ENCODE measurements around the gene ITGA3.

The ITGA3 gene

GRCh38 chr17:50055426-50056216, at the start of gene ITGA3:
Gene ITGA3 (plus strand): TSS chr17:50056110. CDS start chr17:50056440, 330 bp downstream.
- peak; percentile 98 for DNase-seq

DNA sequence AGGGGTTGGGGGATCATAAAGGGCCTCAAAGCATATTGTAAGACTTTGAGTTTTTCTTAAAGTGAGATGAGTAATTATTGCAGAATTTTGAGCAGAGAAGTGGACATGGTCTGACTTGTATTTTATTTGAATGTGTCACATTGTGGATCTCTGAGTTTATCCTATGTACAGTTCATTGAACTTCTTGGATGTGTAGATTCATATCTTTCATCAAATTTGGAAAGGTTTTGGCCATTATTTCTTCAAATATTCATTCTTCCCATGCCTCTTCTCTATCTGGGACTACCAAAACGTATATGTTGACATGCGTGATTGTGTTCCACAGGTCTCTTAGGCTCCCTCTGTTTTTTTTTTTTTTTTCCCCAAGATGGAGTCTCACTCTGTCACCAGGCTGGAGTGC, 46.6 kb upstream of the ITGA3 start:
- no peak for DNase-seq

- DNase-seq = no peak
These were observed 42.8 kb upstream of the ITGA3 start for GRCh38 chr17:50013079-50013478.

DNA sequence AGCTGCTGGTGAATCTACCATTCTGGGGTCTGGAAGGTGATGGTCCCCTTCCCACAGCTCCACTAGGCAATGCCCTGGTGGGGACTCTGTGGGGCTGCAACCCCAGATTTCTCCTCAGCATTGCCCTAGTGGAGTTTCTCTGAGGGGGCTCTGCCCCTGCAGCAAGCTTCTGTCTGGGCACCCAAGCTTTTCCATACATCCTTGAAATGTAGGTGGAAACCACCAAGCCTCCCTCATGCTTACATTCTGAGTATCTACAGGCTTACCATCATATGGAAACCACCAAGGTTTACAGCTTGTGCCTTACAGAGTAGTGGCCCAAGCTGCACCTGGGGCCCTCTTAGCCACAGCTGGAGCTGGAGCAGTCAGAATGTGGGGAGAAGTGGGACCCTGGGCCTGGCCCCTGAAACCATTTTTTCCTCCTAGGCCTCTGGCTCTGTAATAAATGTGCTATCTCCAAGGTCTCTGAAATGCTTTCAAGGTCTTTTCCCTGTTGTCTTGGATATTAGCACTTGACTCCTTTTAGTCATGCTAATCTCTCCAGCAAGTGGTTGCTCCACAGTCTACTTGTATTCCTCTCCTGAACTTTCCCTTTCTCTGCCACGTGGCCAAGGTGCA, 41.3 kb upstream of the ITGA3 start:
- no peak for DNase-seq

DNA sequence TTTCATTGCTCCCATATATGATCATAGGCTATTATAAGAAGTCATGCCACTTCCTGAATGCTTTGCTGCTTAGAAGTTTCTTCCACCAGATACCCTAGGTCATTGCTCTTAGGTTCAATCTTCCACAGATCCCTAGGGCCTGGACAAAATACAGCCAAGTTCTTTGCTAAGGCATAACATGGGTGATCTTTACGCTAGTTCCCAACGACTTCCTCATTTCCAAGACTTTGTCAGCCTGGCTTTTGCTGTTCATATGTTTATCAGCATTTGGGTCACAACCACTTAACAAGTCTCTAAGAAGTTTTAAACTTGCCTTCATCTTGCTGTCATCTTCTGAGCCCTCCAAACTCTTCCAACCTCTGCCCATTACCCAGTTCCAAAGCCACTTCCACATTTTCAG, 40.8 kb upstream of the ITGA3 start:
- DNase-seq = no peak

DNA sequence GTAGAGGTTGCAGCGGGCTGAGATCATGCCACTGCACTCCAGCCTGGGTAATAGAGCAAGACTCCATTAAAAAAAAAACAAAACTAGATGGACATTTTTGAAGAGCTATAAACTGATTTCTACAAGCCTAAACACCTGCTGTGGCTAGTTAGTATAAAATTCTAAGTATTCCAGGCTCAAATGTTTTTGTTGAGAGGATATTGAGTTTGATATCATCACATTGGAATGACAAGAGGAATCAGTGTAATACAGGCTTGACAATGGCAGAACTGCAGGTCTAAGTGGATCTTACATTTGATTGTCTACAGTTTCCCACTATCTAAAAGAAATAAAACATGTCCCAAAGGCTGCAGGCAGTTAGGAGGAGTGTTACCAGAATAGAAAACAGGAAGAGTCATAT, 37.0 kb upstream of the ITGA3 start:
- DNase-seq = no peak

- DNase-seq = peak; percentile 12
These were observed 34.9 kb upstream of the ITGA3 start for GRCh38 chr17:50020841-50021599.

GRCh38 chr17:50021681-50022370, 34.1 kb upstream of the ITGA3 start:
- no peak for DNase-seq

GRCh38 chr17:50022463-50023130, 33.3 kb upstream of the ITGA3 start:
- no peak for DNase-seq

DNA sequence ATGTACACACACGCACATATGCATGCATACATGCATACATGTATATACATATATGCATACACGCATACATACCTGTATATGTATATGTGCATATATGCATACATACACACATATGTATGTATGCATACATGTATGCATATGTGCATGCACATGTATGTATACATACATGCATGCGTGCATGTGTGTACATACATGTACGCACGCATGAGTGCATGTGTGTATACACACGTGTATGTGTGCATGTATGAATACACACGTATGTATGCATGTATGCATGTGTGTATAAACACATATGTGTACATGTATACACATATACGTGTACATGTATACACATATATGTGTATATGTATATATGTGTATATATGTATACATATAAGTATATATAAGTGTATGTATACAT, 32.4 kb upstream of the ITGA3 start:
- no peak for DNase-seq

- no peak for DNase-seq
These were observed 31.1 kb upstream of the ITGA3 start for GRCh38 chr17:50024808-50025207.

GRCh38 chr17:50026046-50026675, 29.7 kb upstream of the ITGA3 start:
- no peak for DNase-seq

DNA sequence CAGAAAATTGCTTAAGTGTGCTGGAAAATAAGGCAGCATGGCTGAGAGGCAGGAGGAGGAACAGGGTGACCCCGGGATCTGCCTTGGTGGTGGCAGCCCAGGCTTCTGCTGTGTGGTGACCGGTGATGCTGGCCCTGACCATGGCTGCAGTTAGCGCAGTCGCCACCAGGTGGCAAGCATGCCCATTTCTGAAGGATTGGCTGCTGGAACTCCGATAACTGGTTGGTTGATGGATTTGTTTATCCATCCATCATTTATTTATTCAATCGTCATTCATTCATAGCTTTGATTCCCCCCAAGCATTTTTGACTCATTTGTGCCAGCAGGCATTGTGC, 29.1 kb upstream of the ITGA3 start:
- peak; percentile 79 for DNase-seq

GRCh38 chr17:50027172-50027880, 28.6 kb upstream of the ITGA3 start:
- peak; percentile 83 for DNase-seq

DNA sequence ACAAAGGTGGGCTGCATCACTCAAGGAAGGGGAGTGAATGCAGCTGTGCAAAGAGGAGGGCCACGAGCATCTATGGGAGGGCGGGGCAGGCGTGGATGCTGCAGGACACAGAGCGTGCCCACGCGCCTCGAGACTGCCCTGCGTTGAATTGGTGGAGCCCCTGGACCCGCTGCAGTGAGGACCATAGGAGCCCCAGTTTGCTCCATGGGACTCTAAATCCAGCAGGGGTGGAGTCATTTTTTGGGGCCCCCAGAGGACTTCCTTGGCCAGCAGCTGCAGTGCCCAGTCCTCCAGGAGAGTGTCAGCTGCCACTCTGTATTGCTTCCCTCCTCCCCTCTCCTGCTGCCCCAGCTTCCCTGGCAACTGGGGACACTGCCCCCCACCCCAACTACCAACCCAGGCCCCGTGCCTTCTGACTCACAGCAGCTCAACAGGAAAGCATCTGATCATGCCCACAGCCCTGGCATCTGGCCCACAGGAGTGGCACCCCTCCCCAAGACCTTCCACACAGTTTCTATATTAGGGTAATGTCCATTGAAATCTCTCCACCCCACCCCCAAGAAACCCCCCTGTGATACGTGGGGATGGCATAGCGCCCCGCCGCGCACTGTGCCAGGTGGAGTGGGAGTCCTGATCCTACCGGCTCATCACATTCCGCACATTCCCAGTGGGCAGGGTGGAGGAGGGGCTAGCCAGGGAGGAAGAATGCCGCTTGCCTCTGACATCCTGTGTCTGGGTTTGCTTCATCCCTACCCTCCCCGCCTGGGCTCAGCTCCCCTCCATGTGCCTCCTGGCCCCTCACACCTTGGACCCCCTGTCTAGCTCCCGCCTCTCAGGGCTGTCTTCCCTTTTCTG, 27.8 kb upstream of the ITGA3 start:
- DNase-seq = peak; percentile 67

DNA sequence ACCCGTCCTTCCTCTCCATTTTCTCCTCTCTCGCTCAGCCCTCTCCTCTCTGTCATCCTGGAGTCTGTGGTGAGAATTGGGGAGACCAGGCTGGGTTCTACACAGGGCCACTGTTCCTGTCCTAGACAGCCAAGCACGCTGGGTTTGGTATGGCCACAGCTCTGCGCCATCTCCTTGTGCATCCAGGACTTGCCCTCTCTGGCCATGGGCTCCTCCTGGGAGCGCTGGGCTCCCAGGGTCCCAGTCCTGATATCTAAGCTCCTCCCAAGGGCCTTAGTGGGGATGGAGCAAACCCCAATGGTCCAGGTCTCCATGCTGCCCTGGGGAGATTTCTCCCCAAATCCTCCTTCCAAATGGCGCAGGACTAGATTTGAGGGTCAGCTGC, 27.2 kb upstream of the ITGA3 start:
- DNase-seq = no peak

DNA sequence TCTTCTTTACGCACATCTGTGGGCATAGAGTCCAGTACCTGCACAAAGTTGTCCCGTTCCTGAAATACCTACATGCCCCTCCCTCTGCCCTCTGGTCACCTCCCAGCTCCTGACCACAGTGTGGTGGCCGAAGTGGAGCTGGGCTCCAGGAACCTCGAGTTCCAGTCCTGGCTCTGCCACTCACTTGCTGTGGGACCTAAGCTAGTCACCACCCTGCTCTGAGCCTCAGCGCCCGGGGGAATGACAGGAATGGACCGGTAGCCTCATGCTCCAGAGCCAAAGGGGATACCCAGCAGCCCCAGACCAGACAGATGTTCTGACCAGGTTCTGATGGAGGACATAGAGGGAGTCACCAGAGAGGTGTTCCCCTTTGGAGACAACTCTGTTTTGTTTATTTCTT, 26.7 kb upstream of the ITGA3 start:
- DNase-seq = no peak

DNA sequence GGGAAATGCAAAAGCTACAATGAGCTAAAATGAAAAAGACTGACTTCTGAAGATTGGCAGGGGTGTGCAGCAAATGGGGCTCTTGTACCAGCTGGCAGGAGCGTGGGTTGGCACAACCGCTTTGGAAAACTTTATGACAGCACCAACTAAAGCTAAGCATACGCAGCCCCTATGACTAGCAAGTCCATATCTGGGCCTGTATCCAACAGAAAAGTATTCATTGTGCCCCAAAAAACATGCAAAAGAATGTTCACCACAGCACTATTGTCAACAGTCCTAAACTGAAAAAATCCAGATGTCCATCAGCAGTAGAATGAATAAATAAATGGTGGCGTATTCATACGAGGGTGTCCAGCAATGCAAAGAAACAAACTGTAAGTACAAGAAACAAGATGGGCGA, 22.6 kb upstream of the ITGA3 start:
- DNase-seq = no peak

DNA sequence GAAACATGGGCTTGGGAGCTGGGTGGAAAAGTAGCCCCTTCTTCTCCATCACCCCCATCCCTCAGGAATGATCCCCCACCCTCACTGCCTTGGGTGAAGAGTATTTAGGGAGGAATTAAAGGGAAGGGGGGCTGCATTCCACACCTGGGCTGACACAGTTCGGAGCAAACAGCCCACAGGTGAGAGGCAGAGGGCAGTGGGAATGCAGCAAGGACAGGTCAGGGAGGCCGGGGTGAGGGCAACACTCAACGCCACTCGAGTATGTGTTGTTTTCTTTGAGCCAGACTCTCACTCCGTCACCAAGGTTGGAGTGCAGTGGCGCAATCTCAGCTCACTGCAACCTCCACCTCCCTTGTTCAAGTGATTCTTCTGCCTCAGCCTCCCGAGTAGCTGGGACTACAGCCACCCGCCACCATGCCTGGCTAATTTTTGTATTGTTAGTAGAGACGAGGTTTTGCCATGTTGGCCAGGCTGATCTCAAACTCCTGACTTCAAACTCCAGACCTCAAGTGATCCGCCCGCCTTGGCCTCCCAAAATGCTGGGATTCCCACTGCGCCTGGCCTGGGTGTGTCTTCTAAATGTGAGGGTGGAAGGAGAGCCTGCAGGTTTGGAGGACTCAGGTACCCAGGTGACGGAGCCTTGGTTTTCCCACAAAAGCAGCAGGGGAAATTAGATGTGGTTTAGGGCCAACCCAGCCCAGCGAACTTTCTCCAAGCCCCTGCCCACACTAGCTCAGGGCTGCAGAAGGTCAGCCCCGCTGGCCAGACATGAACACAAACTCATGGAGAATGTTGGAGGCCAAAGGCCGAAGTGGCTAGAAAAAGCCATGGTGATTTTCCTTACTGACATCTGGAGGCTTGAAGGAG, 21.2 kb upstream of the ITGA3 start:
- DNase-seq = no peak

GRCh38 chr17:50035421-50035879, 20.5 kb upstream of the ITGA3 start:
- peak; percentile 71 for DNase-seq
